Thoracic aorta (tissue), 2 donors: ENCODE data around the gene ANKRD65. TPM values are rescaled to one million over a fixed set of nuclear protein-coding genes. Genes with fewer than 3 reads are reported as not detected.
"Not testable (repeated sequence)": the region's sequence is repeated elsewhere in the genome, so short reads cannot be mapped to it uniquely, and the experiment has no call there.

ENCODE experiments used
- ATAC-seq: fragments of 150-250 bp; one replicate; pipeline ENCODE4 v1.8.0; 2017; ENCODE audit warnings: low read depth; ENCODE audit not compliant: insufficient number of reproducible peaks, low FRiP score
- DNase-seq: peaks from one replicate; pipeline ENCODE4 v3.0.0-alpha.2; 2020; ENCODE audit warnings: low spot score
- H3K27ac ChIP-seq, 2 donors: fragments of 200-600 bp; sonication (generic); 1 replicate in 1 of 2; 2 replicates in 1 of 2; pipeline ENCODE4 v1.5.1; 2016; ENCODE audit warnings: mild to moderate bottlenecking in 2 of 2, moderate library complexity in 2 of 2
- H3K27me3 ChIP-seq: fragments of 200-600 bp; sonication (generic); replicated peaks from 2 replicates; pipeline ENCODE4 v1.6.0; 2016; ENCODE audit warnings: mild to moderate bottlenecking; ENCODE audit not compliant: insufficient read depth
- H3K36me3 ChIP-seq: fragments of 200-600 bp; sonication (generic); one replicate; pipeline ENCODE4 v1.5.1; 2016
- H3K4me1 ChIP-seq, 2 donors: fragments of 200-600 bp; sonication (generic); 1 replicate in 1 of 2; 2 replicates in 1 of 2; pipeline versions ENCODE4 v1.5.1 to v1.6.0; 2016; ENCODE audit warnings: low read depth in 2 of 2, mild to moderate bottlenecking in 1 of 2; ENCODE audit not compliant: control insufficient read depth in 1 of 2
- H3K4me3 ChIP-seq: fragments of 200-600 bp; sonication (generic); 2 replicates; pipeline ENCODE4 v1.5.1; 2016; ENCODE audit warnings: mild to moderate bottlenecking
- H3K9me3 ChIP-seq: fragments of 200-600 bp; sonication (generic); 2 replicates; pipeline ENCODE4 v1.5.1; 2016
- total RNA-seq, 2 donors: library from RNA; depleted of rRNA; stranded (reverse); fragments of >200 nt; gene quantifications; one replicate each; pipeline versions ENCODE4 v1.1.0 to v1.2.3, GENCODE V29; 2016
- TF ChIP-seq, protein P1 (sequence below): fragments of 200-600 bp; sonication (generic); IDR thresholded peaks from one replicate; pipeline ENCODE4 v1.5.1; 2019; ENCODE audit warnings: antibody characterized with exemption

The ANKRD65 gene
- total RNA-seq, 2 donors from 2014 or later, result 0.68 TPM; not detected in 1

- ATAC-seq (no peak), DNase-seq (no peak)
- H3K4me3 ChIP-seq, result no peak overlapping the region
- no peak overlapping the region for H3K27ac ChIP-seq
- peaks cover 7 to 19% of the 10 kb centered on the region in 2 donors for H3K4me1 ChIP-seq
- H3K36me3 ChIP-seq, result no peaks in the 10 kb centered on the region
- TF ChIP-seq, protein P1, sequence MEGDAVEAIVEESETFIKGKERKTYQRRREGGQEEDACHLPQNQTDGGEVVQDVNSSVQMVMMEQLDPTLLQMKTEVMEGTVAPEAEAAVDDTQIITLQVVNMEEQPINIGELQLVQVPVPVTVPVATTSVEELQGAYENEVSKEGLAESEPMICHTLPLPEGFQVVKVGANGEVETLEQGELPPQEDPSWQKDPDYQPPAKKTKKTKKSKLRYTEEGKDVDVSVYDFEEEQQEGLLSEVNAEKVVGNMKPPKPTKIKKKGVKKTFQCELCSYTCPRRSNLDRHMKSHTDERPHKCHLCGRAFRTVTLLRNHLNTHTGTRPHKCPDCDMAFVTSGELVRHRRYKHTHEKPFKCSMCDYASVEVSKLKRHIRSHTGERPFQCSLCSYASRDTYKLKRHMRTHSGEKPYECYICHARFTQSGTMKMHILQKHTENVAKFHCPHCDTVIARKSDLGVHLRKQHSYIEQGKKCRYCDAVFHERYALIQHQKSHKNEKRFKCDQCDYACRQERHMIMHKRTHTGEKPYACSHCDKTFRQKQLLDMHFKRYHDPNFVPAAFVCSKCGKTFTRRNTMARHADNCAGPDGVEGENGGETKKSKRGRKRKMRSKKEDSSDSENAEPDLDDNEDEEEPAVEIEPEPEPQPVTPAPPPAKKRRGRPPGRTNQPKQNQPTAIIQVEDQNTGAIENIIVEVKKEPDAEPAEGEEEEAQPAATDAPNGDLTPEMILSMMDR, result no peak
- H3K9me3 ChIP-seq, result no peaks in the 10 kb centered on the region
- no peaks in the 10 kb centered on the region for H3K27me3 ChIP-seq
Measured at GRCh38 chr1:1411626-1412025, 9.4 kb downstream of the ANKRD65 start.

DNA sequence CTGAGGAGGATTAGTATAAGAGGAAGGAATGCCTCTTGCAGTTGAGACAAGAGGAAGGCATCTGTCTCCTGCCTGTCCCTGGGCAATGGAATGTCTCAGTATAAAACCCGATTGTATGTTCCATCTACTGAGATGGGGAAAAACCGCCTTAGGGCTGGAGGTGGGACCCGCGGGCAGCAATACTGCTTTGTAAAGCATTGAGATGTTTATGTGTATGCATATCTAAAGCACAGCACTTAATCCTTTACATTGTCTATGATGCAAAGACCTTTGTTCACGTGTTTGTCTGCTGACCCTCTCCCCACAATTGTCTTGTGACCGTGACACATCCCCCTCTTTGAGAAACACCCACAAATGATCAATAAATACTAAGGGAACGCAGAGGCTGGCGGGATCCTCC is 10.8 kb downstream of the ANKRD65 start:
- H3K27me3 ChIP-seq, DNase-seq, ATAC-seq, H3K36me3 ChIP-seq, H3K9me3 ChIP-seq, H3K27ac ChIP-seq, H3K4me3 ChIP-seq: not testable (repeated sequence)
- peaks cover 15 to 32% of the 10 kb centered on the region in 2 donors for H3K4me1 ChIP-seq

DNA sequence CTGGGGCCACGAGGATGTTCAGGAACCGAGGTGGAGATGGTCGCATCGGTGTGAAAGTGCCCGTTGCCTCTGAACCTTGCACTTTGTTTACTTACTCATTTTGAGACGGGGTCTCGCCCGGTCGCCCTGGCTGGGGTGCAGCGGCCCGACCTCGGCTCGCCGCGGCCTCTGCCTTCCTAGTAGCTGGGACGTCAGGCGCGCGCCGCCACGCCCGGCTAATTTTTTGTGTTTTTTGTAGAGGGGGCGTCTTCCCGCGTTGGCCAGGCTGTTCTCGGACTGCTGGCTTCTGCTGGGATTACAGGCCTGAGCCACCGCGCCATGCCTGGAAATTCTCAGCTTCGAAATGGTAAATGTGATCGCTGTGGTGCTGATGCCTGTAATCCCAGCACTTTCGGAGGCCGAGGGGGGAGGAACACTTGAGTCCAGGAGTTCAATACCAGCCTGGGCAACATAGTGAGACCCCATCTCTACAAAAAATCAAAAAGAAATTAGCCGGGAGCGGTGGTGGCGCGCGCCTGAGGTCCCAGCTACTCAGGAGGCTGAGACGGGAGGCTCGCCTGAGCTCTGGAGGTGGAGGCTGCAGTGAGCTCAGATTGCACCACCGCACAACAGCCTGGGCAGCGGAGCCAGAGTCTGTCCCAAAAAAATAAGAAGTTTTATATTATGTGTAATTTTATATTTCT is 13.3 kb downstream of the ANKRD65 start:
- Histone ChIP-seq H3K36me3 (peaks cover 22% of the 10 kb centered on the region), H3K27me3 (no peaks in the 10 kb centered on the region), H3K27ac (peak overlapping the region; percentile 82 to 84), H3K4me3 (peak overlapping the region; percentile 100), H3K9me3 (no peaks in the 10 kb centered on the region), H3K4me1 (peaks cover 15 to 36% of the 10 kb centered on the region in 2 donors)
- DNase-seq (no peak), ATAC-seq (no peak)
- TF ChIP-seq, protein P1, result no peak

GRCh38 chr1:1406821-1407635 is 14.0 kb downstream of the ANKRD65 start, which contains the start of gene MRPL20:
MRPL20 (minus strand) TSS chr1:1407293; CDS start chr1:1407217, 76 bp downstream.
- Histone ChIP-seq H3K27me3 (no peaks in the 10 kb centered on the region), H3K9me3 (no peaks in the 10 kb centered on the region), H3K4me1 (peaks cover 15 to 36% of the 10 kb centered on the region in 2 donors), H3K27ac (peak within 1 kb of the TSS; percentile 82 to 84), H3K36me3 (peaks cover 30% of the 10 kb centered on the region), H3K4me3 (peak within 1 kb of the TSS; percentile 100)
- peak; percentile 72 for ATAC-seq
- TF ChIP-seq, protein P1, result no peak
- peak; percentile 79 for DNase-seq

DNA sequence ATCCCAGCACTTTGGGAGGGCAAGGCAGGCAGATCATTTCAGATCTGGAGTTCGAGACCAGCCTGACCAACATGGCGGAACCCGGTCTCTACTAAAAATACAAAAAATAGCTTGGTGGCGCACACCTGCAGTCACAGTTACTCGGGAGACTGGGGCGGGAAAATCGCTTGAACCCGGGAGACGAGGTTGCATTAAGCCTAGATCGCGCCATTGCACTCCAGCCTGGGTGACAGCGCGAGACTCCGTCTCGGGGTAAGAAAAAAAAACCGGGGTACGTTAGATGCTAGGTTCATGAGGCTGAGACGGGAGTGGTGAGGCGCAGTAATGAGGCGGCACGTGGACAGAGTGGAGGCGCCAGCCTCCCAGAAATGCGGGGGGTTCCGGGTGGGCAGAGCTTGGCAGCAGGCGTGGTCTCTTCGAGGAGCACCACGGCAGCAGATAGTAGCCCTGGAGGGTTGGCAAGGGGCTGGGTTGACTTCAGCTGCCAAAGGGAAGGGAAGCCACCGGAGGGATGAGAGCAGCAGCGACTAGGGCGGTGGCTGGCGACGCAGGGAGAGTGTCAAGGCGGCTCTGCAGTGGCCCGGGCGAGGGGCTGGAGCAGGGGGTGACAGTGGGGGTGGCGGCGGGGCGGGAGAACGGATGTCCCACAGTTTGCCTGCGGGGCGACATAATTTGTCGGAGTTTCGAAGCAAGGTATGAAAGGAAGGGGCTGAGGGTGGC is 14.8 kb downstream of the ANKRD65 start:
- TF ChIP-seq, protein P1, result no peak
- H3K36me3 ChIP-seq, result peaks cover 37% of the 10 kb centered on the region
- ATAC-seq (no peak), DNase-seq (no peak)
- H3K4me3 ChIP-seq, result peak overlapping the region; percentile 100
- no peaks in the 10 kb centered on the region for H3K9me3 ChIP-seq
- H3K4me1 ChIP-seq, result peaks cover 15 to 37% of the 10 kb centered on the region in 2 donors
- H3K27ac ChIP-seq, result peak overlapping the region; percentile 82 to 84
- H3K27me3 ChIP-seq, result no peaks in the 10 kb centered on the region
